Measurements from ENCODE around the gene HLA-E.

DNA sequence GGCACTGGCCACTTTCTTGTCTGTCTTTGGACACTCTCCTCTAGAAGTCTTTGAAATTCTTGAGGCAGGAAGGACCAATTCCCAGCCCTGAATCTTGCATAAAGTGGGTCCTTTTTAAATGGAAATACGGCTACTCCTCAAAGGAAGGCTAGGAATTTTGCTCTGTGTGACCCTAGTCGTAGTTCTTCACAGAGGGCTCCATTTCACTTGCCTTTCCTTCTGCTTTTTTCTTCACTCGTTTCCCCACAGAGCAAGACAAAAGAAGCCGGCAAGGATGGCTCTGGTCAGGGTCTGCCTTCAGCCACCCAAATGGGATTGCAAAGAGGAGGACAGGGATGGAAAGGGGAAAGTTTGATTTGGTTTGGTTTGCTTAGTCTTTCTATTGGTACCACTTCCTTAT is 25.8 kb downstream of the HLA-E start:
- TF ChIP-seq ZNF274 (IDR thresholded peaks at IDR 0.05; ENCODE audit: low read depth, low read length) (no peak), SUZ12 (IDR thresholded peaks at IDR 0.05; ENCODE audit: extremely low read depth, insufficient read depth, insufficient read length) (no peak)
